ENCODE data around the gene CD200R1.

- no peak for TF ChIP-seq CTCF (IDR thresholded peaks at IDR 0.05; ENCODE audit: insufficient read depth, low read length)
- TF ChIP-seq REST (IDR thresholded peaks at IDR 0.05; ENCODE audit: insufficient replicate concordance, low read depth), result no peak
- no peak for TF ChIP-seq POLR2AphosphoS5 (IDR thresholded peaks at IDR 0.05; ENCODE audit: low read depth)
Measured at GRCh38 chr3:113008117-113008516, 33.2 kb upstream of the CD200R1 start.
